ENCODE measurements around the gene ASAP2. TPM values are rescaled to one million over a fixed set of nuclear protein-coding genes. Genes with fewer than 3 reads are reported as not detected.

ASAP2 gene
- total RNA-seq, 1 experiment from 2014 or later = 12.6 TPM

GRCh38 chr2:9210030-9210429, 3.4 kb downstream of the ASAP2 start:
- Histone ChIP-seq H4K8ac (replicated peaks; ENCODE audit: insufficient read length, low read depth, low read length) (no peak overlapping the region), H3K27me3 (ENCODE audit: insufficient read depth, low read length) (no peaks in the 10 kb centered on the region), H2BK12ac (ENCODE audit: insufficient read length, low read depth, low read length) (no peak overlapping the region), H2BK15ac (ENCODE audit: low read depth, low read length) (no peak overlapping the region), H3K27ac (ENCODE audit: insufficient read length, low read depth, low read length) (no peak overlapping the region), H2BK120ac (ENCODE audit: low read depth, low read length, poor library complexity, severe bottlenecking) (no peak overlapping the region), H3T11ph (ENCODE audit: low read length) (no peak overlapping the region), H2BK5ac (ENCODE audit: insufficient read length, low read length) (no peak overlapping the region), H3K18ac (ENCODE audit: insufficient read length, low read depth, low read length) (no peak overlapping the region), H3K9me3 (ENCODE audit: control insufficient read depth, low read depth, low read length) (no peaks in the 10 kb centered on the region), H3K23me2 (ENCODE audit: insufficient read length, low read depth, low read length, poor library complexity, severe bottlenecking) (peaks cover 9% of the 10 kb centered on the region), H3K79me2 (ENCODE audit: insufficient read depth, low read length) (no peaks in the 10 kb centered on the region; the same call in 1 of the 2 replicates), H3K4ac (ENCODE audit: low read depth, low read length) (no peak overlapping the region), H2AK5ac (ENCODE audit: insufficient read length, low read length) (no peak overlapping the region), H3K79me1 (ENCODE audit: insufficient read depth, low read depth, low read length, poor library complexity, severe bottlenecking) (no peaks in the 10 kb centered on the region), H3K56ac (ENCODE audit: insufficient read length, low read depth, low read length) (no peak overlapping the region), H3K4me1 (ENCODE audit: insufficient read depth, low read length) (no peaks in the 10 kb centered on the region), H4K91ac (ENCODE audit: insufficient read length, low read depth, low read length) (no peak overlapping the region), H3K4me2 (ENCODE audit: insufficient read depth, insufficient read length, low read length) (no peak overlapping the region), H2AFZ (ENCODE audit: low read length) (no peak overlapping the region), H4K5ac (ENCODE audit: insufficient read length, low read depth, low read length) (no peak overlapping the region), H3K23ac (ENCODE audit: insufficient read length, low read depth, low read length) (no peak overlapping the region), H3K9ac (ENCODE audit: extremely low read depth, insufficient read length, low read length) (no peak overlapping the region), H2BK20ac (ENCODE audit: low read depth, low read length, poor library complexity, severe bottlenecking) (no peak overlapping the region), H3K14ac (ENCODE audit: insufficient read depth, low read length) (no peak overlapping the region), H4K20me1 (ENCODE audit: control insufficient read depth, insufficient read depth, insufficient read length) (no peaks in the 10 kb centered on the region)
- Mint-ChIP-seq H3K4me1 (peaks cover 29 to 38% of the 10 kb centered on the region in 2 experiments), H3K27ac (no peak overlapping the region), H3K9me3 (no peaks in the 10 kb centered on the region), H3K36me3 (ENCODE audit: insufficient read depth in 1 of 3, low read depth in 3 of 3) (peaks cover 0 to 6% (median 2%) of the 10 kb centered on the region in 3 experiments; a peak in 4 of 7 replicates), H3K27me3 (ENCODE audit: low read depth) (peaks cover 45% of the 10 kb centered on the region), H3K4me3 (peak overlapping the region in 1 of 2 experiments; percentile 31; a peak in 1 of 5 replicates)
- TF ChIP-seq, protein P1, sequence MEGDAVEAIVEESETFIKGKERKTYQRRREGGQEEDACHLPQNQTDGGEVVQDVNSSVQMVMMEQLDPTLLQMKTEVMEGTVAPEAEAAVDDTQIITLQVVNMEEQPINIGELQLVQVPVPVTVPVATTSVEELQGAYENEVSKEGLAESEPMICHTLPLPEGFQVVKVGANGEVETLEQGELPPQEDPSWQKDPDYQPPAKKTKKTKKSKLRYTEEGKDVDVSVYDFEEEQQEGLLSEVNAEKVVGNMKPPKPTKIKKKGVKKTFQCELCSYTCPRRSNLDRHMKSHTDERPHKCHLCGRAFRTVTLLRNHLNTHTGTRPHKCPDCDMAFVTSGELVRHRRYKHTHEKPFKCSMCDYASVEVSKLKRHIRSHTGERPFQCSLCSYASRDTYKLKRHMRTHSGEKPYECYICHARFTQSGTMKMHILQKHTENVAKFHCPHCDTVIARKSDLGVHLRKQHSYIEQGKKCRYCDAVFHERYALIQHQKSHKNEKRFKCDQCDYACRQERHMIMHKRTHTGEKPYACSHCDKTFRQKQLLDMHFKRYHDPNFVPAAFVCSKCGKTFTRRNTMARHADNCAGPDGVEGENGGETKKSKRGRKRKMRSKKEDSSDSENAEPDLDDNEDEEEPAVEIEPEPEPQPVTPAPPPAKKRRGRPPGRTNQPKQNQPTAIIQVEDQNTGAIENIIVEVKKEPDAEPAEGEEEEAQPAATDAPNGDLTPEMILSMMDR (conservative IDR thresholded peaks at IDR 0.05) = no peak
- no CpG with 5 or more reads among the region's 2 CpGs for WGBS (ENCODE audit: extremely low coverage, insufficient read length, low lambda C conversion rate)
- DNase-seq = no peak

All from H9 (cell line).